T-cell (primary cell): ENCODE measurements around the gene LRRFIP2. TPM values are rescaled to one million over a fixed set of nuclear protein-coding genes. Genes with fewer than 3 reads are reported as not detected.
A peak's percentile ranks its signal among the peaks of the same experiment; 100 is the strongest.
"Not testable (repeated sequence)": the region's sequence is repeated elsewhere in the genome, so short reads cannot be mapped to it uniquely, and the experiment has no call there.

Experiments
- ATAC-seq, 4 experiments: fragments of 200-7000 bp in 3 of 4; fragments of 150-1000 bp in 1 of 4; cut with Tn5 transposase; replicated peaks in 1 of 4; 1 replicate in 3 of 4; 2 replicates in 1 of 4; pipeline ENCODE4 v1.10.0; 2021; ENCODE audit warnings: moderate library complexity in 3 of 4, mild to moderate bottlenecking in 2 of 4, moderate number of reproducible peaks in 1 of 4
- CTCF ChIA-PET, 2 donors: fragments of 300-600 bp; sonication (Branson Sonifier 250); formaldehyde crosslinking; loops; one replicate each; lab custom pipeline; 2022; ENCODE audit warnings: antibody characterized with exemption in 2 of 2; lab: Charles Lee
- POLR2A ChIA-PET, 2 donors: fragments of 300-600 bp; sonication (Branson Sonifier 250); formaldehyde crosslinking; loops; one replicate each; lab custom pipeline; 2022; ENCODE audit warnings: antibody characterized with exemption in 2 of 2; lab: Charles Lee
- DNase-seq, 35 experiments: peaks; one replicate each; pipeline versions ENCODE4 v3.0.0 to v3.0.0-alpha.2; 2013 to 2023
- H3K27ac ChIP-seq: one replicate; pipeline ENCODE4 v1.5.1; 2013; ENCODE audit warnings: low read length
- H3K27me3 ChIP-seq, 2 experiments: replicated peaks in 1 of 2; 1 replicate in 1 of 2; 2 replicates in 1 of 2; pipeline versions ENCODE4 v1.6.1 to v1.7.0; 2013; ENCODE audit warnings: low read length in 1 of 2, mixed read lengths in 1 of 2; ENCODE audit not compliant: control insufficient read depth in 2 of 2, insufficient read depth in 2 of 2; ENCODE audit errors: extremely low read depth in 1 of 2
- H3K36me3 ChIP-seq, 2 donors: 1 replicate in 1 of 2; 2 replicates in 1 of 2; pipeline versions ENCODE4 v1.6.1 to v1.7.0; 2013; ENCODE audit warnings: low read length in 1 of 2; ENCODE audit not compliant: control insufficient read depth in 2 of 2, insufficient read depth in 1 of 2; ENCODE audit errors: extremely low read depth in 1 of 2
- H3K4me1 ChIP-seq, 2 experiments: 1 replicate in 1 of 2; 2 replicates in 1 of 2; pipeline versions ENCODE4 v1.6.1 to v1.7.0; 2013; ENCODE audit warnings: low read length in 2 of 2, mixed read lengths in 1 of 2; ENCODE audit not compliant: insufficient read depth in 2 of 2, control insufficient read depth in 1 of 2; ENCODE audit errors: extremely low read depth in 1 of 2
- H3K4me3 ChIP-seq, 2 donors: 1 replicate in 1 of 2; 2 replicates in 1 of 2; pipeline versions ENCODE4 v1.5.1 to v1.7.0; 2013; ENCODE audit warnings: mild to moderate bottlenecking in 2 of 2, low read length in 1 of 2, moderate library complexity in 1 of 2; ENCODE audit not compliant: control insufficient read depth in 1 of 2; ENCODE audit errors: extremely low read depth in 1 of 2
- H3K9me3 ChIP-seq: 2 replicates; pipeline ENCODE4 v1.7.0; 2013
- H3K27ac Mint-ChIP-seq, 2 donors: one replicate each; pipeline ENCODE4 v1.8.0; 2020 to 2021; ENCODE audit warnings: mild to moderate bottlenecking in 2 of 2, mixed read lengths in 2 of 2
- H3K27me3 Mint-ChIP-seq, 2 donors: one replicate each; pipeline ENCODE4 v1.8.0; 2021 to 2022; ENCODE audit warnings: mixed read lengths in 2 of 2
- H3K36me3 Mint-ChIP-seq: one replicate; pipeline ENCODE4 v1.8.0; 2021; ENCODE audit warnings: mixed read lengths
- H3K4me1 Mint-ChIP-seq, 3 donors: one replicate each; pipeline ENCODE4 v1.8.0; 2020 to 2022; ENCODE audit warnings: mixed read lengths in 3 of 3, mild to moderate bottlenecking in 1 of 3
- H3K4me3 Mint-ChIP-seq, 3 donors: one replicate each; pipeline ENCODE4 v1.8.0; 2020 to 2022; ENCODE audit warnings: mild to moderate bottlenecking in 3 of 3, mixed read lengths in 3 of 3, moderate library complexity in 3 of 3
- H3K9me3 Mint-ChIP-seq, 3 donors: one replicate each; pipeline ENCODE4 v1.8.0; 2020 to 2022; ENCODE audit warnings: mixed read lengths in 3 of 3
- WGBS: methylation state at CpG from one replicate; pipeline ENCODE4 v1.1.5; 2013; ENCODE audit warnings: missing lambda C conversion rate; ENCODE audit not compliant: insufficient coverage; 5-methylcytosine and 5-hydroxymethylcytosine counted together
- total RNA-seq, 35 experiments: library from RNA in 6 of 35; stranded (reverse) in 6 of 35; fragments of 120-200 nt in 1 of 35; gene quantifications; one replicate each; pipeline versions ENCODE4 v1.2.1 to v1.2.4 and lab custom pipeline; 2013 to 2026

The LRRFIP2 gene
- total RNA-seq, 5 donors from 2014 or later (not counting 1 experiment from before 2014, with no cell fraction given) = 26.0 to 39.3 (median 32.9) TPM

DNA sequence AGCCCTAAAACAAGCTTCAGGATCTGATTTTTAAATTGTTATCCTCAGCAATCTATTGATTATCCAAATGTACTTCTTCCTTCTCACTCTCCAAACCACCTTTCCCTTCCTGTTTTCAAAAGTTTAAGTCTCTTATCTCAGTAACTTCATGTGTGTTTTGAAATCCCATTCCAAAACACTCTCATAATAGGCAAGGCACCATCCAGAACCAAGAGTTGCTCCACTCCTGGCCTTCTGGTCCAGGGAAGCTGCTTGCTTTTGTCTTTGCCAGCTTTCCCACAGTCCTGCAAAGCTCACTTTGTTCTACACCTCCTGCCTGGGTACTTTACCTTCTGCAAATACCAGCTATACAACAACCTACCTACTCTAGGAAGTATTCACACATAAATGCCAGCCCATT is 117.6 kb downstream of the LRRFIP2 start:
- CTCF ChIA-PET = interaction anchor here in 1 of 2 donors (0.6 kb wide), 1 partner anchor 21 kb away, joined by 3 read pairs; no protein-coding TSS in a partner anchor

DNA sequence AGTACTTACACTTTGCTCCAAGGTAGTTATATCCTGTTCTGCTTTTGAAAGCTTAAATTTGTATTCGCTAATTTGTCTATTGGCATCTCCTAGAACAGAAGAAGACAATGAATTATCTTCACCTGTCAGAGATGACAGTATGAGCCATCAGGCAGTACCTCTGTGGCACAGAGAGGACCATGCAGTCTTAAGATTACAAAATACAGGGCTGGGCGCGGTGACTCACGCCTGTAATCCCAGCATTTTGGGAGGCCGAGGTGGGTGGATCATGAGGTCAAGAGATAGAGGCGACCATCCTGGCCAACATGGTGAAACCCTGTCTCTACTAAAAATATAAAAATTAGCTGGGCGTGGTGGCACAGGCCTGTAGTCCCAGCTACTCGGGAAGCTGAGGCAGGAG is 119.3 kb downstream of the LRRFIP2 start:
- POLR2A ChIA-PET, H3K27ac Mint-ChIP-seq, H3K27me3 Mint-ChIP-seq, H3K4me3 Mint-ChIP-seq, H3K4me3 ChIP-seq, H3K4me1 Mint-ChIP-seq, H3K27ac ChIP-seq, H3K9me3 Mint-ChIP-seq, DNase-seq, H3K27me3 ChIP-seq, H3K4me1 ChIP-seq, H3K9me3 ChIP-seq, CTCF ChIA-PET, ATAC-seq: not testable (repeated sequence)
- peaks cover 6 to 71% of the 10 kb centered on the region in 2 donors for H3K36me3 ChIP-seq
- 90% methylated on average over 2 of the region's 8 CpGs for WGBS
- peaks cover 47% of the 10 kb centered on the region for H3K36me3 Mint-ChIP-seq

More for the DNA sequence above, 117.6 kb downstream of the LRRFIP2 start:
- POLR2A ChIA-PET = no interaction called here
- Mint-ChIP-seq H3K27me3 (no peaks in the 10 kb centered on the region), H3K4me3 (no peak overlapping the region), H3K9me3 (no peaks in the 10 kb centered on the region), H3K27ac (peak overlapping the region in 1 of 2 donors; percentile 45), H3K36me3 (peaks cover 47% of the 10 kb centered on the region), H3K4me1 (no peaks in the 10 kb centered on the region)
- H3K27me3 ChIP-seq = no peaks in the 10 kb centered on the region
- H3K9me3 ChIP-seq = no peaks in the 10 kb centered on the region
- H3K36me3 ChIP-seq = peaks cover 3 to 68% of the 10 kb centered on the region in 2 donors
- no peak overlapping the region for H3K27ac ChIP-seq
- DNase-seq = no peak
- no peak overlapping the region for H3K4me3 ChIP-seq
- ATAC-seq = no peak
- H3K4me1 ChIP-seq = no peaks in the 10 kb centered on the region

DNA sequence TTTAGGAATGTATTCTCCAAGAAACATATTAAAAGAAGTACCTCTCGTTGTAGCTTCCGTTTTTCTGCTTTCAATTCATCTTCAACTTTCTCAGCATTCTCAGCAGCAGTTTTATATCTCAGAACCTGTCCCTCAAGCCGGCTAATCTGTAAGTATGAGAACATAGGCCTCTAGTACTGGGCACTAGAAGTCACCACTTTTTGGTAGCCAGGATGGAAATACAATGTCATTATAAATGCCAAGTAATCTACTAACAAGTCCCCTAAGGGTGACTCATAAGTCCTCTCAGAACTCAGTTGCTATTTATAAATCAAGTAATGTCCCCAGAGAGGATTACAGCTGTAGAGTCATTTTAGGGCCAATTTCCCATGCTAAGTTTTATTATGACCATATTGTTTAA is 120.0 kb downstream of the LRRFIP2 start:
- H3K36me3 ChIP-seq = peaks cover 6 to 75% of the 10 kb centered on the region in 2 donors
- WGBS = no CpG with 5 or more reads among the region's 3 CpGs

DNA sequence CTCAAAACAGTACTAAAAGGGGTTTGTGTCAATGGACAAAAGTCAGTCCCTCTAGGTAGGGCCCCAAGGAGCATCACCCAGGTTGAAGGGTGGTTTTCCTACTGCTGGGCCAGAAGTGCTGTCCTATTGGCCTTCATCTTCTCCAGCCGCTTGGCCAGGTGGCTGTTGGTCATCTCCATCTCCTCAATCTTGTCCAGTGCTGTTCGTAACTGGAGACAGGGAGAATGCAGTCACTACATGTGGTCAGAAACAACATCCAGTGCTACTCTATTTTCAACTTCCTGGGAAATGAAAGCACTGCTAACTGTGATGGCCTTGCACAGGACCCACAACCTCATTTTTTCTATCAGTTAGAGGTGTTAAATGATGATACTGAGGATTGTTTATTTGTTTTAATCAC is 120.6 kb downstream of the LRRFIP2 start:
- H3K36me3 ChIP-seq = peaks cover 6 to 79% of the 10 kb centered on the region in 2 donors
- DNase-seq (no peak), ATAC-seq (no peak)
- Mint-ChIP-seq H3K4me3 (no peak overlapping the region), H3K9me3 (no peaks in the 10 kb centered on the region), H3K4me1 (no peaks in the 10 kb centered on the region), H3K27me3 (no peaks in the 10 kb centered on the region), H3K27ac (no peak overlapping the region), H3K36me3 (peaks cover 56% of the 10 kb centered on the region)
- CTCF ChIA-PET = no interaction called here
- H3K4me1 ChIP-seq = no peaks in the 10 kb centered on the region
- no CpG with 5 or more reads among the region's 2 CpGs for WGBS
- H3K9me3 ChIP-seq = no peaks in the 10 kb centered on the region
- H3K27me3 ChIP-seq = no peaks in the 10 kb centered on the region
- H3K4me3 ChIP-seq = no peak overlapping the region
- H3K27ac ChIP-seq = no peak overlapping the region
- POLR2A ChIA-PET = no interaction called here

More for the DNA sequence above, 120.0 kb downstream of the LRRFIP2 start:
- ChIA-PET CTCF (no interaction called here), POLR2A (no interaction called here)
- DNase-seq = no peak
- Histone ChIP-seq H3K4me3 (no peak overlapping the region), H3K9me3 (no peaks in the 10 kb centered on the region), H3K4me1 (no peaks in the 10 kb centered on the region), H3K27ac (no peak overlapping the region), H3K27me3 (no peaks in the 10 kb centered on the region)
- Mint-ChIP-seq H3K36me3 (peaks cover 51% of the 10 kb centered on the region), H3K9me3 (no peaks in the 10 kb centered on the region), H3K4me3 (no peak overlapping the region), H3K27me3 (no peaks in the 10 kb centered on the region), H3K4me1 (no peaks in the 10 kb centered on the region), H3K27ac (peak overlapping the region; percentile 33 to 67)
- no peak for ATAC-seq

DNA sequence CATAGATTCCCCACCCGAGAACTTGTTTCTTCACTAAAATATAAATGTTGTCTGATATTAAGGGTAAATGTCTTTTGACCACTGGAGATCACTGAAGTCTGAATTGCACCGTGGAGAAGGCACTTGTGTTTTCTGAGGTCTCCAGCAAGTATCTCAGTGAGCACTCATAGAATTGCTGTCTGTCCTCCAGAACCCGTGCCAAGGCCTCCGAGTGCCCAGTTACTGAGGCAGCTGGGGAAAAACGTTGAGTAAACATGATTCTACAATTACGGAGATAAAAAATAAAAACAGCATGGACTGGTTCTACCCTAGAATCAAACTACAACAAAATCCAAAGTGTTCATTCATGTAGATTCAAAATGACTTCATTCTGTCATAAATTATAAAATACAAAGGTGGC is 121.0 kb downstream of the LRRFIP2 start:
- Histone ChIP-seq H3K9me3 (no peaks in the 10 kb centered on the region), H3K27ac (no peak overlapping the region), H3K4me3 (no peak overlapping the region), H3K4me1 (no peaks in the 10 kb centered on the region), H3K36me3 (peaks cover 6 to 79% of the 10 kb centered on the region in 2 donors), H3K27me3 (no peaks in the 10 kb centered on the region)
- Mint-ChIP-seq H3K9me3 (no peaks in the 10 kb centered on the region), H3K27ac (no peak overlapping the region), H3K36me3 (peaks cover 58% of the 10 kb centered on the region), H3K4me3 (no peak overlapping the region), H3K4me1 (no peaks in the 10 kb centered on the region), H3K27me3 (no peaks in the 10 kb centered on the region)
- 100% methylated on average over 1 of the region's 6 CpGs for WGBS
- CTCF ChIA-PET = no interaction called here
- POLR2A ChIA-PET = no interaction called here
- DNase-seq (no peak), ATAC-seq (no peak)

DNA sequence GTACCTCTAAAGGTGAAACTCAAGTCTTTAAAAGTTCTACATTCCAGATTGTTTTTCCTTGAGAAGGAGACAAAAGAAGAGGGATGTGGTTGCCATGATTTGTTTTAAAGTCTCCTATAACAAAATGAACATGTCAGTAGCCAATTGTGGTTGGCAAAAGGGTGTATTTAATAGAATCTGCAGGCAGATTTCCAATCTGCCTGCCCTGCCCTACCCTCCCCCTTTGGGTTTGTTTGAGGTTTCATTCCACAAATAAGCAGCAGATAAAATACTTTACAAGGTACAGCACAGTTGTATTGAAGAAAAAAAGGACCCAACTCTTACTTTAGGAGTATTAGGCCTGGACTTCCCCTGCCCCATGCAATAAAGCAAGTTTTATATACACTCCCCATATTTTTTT is 121.5 kb downstream of the LRRFIP2 start:
- Histone ChIP-seq H3K4me3 (no peak overlapping the region), H3K36me3 (peaks cover 6 to 79% of the 10 kb centered on the region in 2 donors), H3K27ac (no peak overlapping the region), H3K4me1 (no peaks in the 10 kb centered on the region), H3K9me3 (no peaks in the 10 kb centered on the region), H3K27me3 (no peaks in the 10 kb centered on the region)
- peaks cover 63% of the 10 kb centered on the region for H3K36me3 Mint-ChIP-seq
- no peaks in the 10 kb centered on the region for H3K4me1 Mint-ChIP-seq
- ChIA-PET CTCF (no interaction called here), POLR2A (no interaction called here)
- H3K27me3 Mint-ChIP-seq = no peaks in the 10 kb centered on the region
- no peak for DNase-seq
- no peak overlapping the region for H3K4me3 Mint-ChIP-seq
- no peak for ATAC-seq
- peak overlapping the region in 1 of 2 donors; percentile 59 for H3K27ac Mint-ChIP-seq
- H3K9me3 Mint-ChIP-seq = no peaks in the 10 kb centered on the region

DNA sequence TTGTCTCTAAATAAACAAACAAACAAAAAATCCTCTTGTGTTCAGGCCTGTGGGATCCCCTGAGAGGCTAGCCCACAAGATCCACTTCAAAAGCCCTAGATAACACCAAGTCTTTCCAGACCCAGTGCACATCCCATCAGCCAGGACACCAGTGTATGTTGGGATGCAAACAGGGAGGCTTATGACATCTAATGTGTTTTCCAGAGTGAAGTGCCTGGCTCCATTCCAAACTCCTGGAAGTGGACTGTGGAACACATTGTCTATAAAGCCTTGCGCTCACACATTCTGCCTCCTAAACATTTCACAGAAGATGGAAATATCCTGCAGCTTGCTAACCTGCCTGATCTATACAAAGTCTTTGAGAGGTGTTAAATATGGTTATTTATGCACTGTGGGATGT is 124.1 kb downstream of the LRRFIP2 start:
- Mint-ChIP-seq H3K27me3 (no peaks in the 10 kb centered on the region), H3K36me3 (peaks cover 63% of the 10 kb centered on the region), H3K9me3 (no peaks in the 10 kb centered on the region), H3K4me1 (no peaks in the 10 kb centered on the region), H3K27ac (peak overlapping the region in 1 of 2 donors; percentile 40), H3K4me3 (no peak overlapping the region)
- no peak for ATAC-seq
- no peaks in the 10 kb centered on the region for H3K9me3 ChIP-seq
- peaks cover 6 to 70% of the 10 kb centered on the region in 2 donors for H3K36me3 ChIP-seq
- CTCF ChIA-PET = interaction anchor here in 1 of 2 donors (0.6 kb wide), 1 partner anchor 11 kb away, joined by 4 read pairs; no protein-coding TSS in a partner anchor
- H3K27me3 ChIP-seq = no peaks in the 10 kb centered on the region
- no peaks in the 10 kb centered on the region for H3K4me1 ChIP-seq
- POLR2A ChIA-PET = no interaction called here
- H3K4me3 ChIP-seq = no peak overlapping the region
- no peak for DNase-seq
- no CpG with 5 or more reads among the region's 1 CpG for WGBS
- H3K27ac ChIP-seq = no peak overlapping the region
